IMR-90 (cell line): ENCODE results near the gene SLC16A4.

Experiments
- CTCF ChIP-seq: conservative IDR thresholded peaks from 2 replicates; pipeline ENCODE4 v1.5.1; 2012; ENCODE audit warnings: mild to moderate bottlenecking, low read depth, low read length, improper control_type of control experiment
- FOS ChIP-seq: fragments of 150-350 bp; IDR thresholded peaks from 2 replicates; pipeline ENCODE4 v1.6.1; 2016; ENCODE audit warnings: low read depth, low read length
- MXI1 ChIP-seq: IDR thresholded peaks from 2 replicates; pipeline ENCODE4 v1.6.1; 2012; ENCODE audit warnings: low read depth, mild to moderate bottlenecking, low read length, moderate library complexity, borderline replicate concordance
- POLR2A ChIP-seq: IDR thresholded peaks from 2 replicates; pipeline ENCODE4 v1.6.1; 2012; ENCODE audit warnings: mild to moderate bottlenecking, low read depth, low read length
- RAD21 ChIP-seq: IDR thresholded peaks from 2 replicates; pipeline ENCODE4 v1.6.1; 2012; ENCODE audit warnings: low read length, improper control_type of control experiment

- no peak for TF ChIP-seq CTCF
- TF ChIP-seq RAD21, result no peak
- TF ChIP-seq POLR2A, result no peak
- TF ChIP-seq FOS, result no peak
- TF ChIP-seq MXI1, result no peak
Observed at GRCh38 chr1:110438893-110439292, 48.1 kb upstream of the SLC16A4 start.
